T-helper 22 cell (primary cell): Measurements from ENCODE around the gene CRKL.
"Not testable (repeated sequence)": the region's sequence is repeated elsewhere in the genome, so short reads cannot be mapped to it uniquely, and the experiment has no call there.

Experiments
- DNase-seq: peaks from one replicate; pipeline ENCODE4 v3.0.0-alpha.2; 2020; ENCODE audit warnings: low read depth

The CRKL gene

DNA sequence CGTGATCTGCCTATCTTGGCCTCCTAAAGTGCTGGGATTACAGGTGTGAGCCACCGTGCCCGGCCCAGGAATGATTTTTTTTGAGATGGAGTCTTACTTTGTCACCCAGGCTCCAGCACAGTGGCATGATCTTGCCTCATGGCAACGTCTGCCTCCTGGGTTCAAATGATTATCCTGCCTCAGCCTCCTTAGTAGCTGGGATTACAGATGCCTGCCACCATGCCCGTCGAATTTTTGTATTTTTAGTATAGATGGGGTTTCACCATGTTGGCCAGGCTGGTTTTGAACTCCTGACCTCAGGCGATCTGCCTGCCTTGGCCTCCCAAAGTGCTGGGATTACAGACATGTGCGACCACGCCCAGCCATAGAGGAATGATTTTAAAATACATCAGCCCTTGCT, 17.8 kb downstream of the CRKL start:
- DNase-seq, result not testable (repeated sequence)

DNA sequence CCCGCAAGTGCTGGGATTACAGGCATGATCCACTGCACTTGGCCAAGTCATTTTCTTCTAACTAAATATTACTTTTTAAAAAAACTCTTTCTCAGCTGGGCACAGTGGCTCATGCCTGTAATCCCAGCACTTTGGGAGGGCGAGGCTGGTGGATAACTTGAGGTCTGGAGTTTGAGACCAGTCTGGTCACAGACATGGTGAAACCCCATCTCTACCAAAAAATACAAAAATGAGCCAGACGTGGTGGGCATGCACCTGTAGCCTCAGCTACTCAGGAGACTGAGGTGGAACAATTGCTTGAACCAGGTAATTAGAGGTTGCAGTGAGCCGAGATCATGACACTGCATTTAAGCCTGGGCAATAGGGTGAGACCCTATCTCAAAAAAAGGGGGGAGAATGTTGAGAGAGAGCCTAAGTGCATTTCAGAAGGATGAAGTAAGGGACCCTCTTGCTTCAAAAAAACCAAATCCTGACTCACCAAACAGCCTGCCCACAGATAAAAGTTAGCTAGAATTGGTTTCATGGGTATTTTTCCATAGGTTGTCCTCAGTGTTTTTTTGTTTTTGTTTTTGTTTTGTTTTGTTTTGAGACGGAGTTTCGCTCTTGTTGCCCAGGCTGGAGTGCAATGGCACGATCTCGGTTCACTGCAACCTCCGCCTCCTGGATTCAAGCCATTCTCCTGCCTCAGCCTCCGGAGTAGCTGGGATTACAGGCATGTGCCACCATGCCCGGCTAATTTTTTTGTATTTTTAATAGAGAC, 18.8 kb downstream of the CRKL start:
- not testable (repeated sequence) for DNase-seq

DNA sequence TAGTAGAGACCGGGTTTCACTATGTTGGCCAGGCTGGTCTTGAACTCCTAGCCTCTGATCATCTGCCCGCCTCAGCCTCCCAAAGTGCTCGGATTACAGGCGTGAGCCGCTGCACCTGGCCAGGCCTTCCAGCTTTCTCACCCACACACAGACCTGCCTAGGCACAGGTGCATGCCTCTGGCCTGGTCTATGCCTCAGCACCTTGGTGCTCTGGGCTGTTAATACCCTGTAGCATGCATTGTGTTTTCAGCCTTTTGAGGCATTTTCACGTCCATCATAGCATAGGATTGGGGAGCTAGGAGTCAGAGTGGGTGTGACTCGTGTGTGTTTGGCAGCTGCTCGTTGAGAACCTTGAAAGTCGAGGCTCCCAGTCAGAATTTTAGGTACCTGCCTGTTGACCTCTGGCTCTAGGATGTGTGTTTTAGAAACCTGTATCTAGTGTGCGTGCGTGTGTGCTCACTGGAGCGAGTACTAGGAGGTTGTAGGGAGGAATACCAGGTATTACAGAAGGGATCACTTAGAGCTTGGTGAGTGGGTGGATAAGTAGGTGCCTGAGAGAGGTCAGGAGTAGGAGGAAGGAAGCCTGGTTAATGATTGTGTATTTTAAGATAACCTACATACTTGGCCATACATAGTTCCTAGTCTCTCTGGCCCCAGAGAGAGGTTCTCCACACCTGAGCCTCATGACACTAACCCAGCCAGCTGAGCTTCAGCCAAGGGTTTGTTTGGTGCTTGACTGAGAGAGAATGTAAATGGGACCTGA, 20.0 kb downstream of the CRKL start:
- DNase-seq, result no peak

DNA sequence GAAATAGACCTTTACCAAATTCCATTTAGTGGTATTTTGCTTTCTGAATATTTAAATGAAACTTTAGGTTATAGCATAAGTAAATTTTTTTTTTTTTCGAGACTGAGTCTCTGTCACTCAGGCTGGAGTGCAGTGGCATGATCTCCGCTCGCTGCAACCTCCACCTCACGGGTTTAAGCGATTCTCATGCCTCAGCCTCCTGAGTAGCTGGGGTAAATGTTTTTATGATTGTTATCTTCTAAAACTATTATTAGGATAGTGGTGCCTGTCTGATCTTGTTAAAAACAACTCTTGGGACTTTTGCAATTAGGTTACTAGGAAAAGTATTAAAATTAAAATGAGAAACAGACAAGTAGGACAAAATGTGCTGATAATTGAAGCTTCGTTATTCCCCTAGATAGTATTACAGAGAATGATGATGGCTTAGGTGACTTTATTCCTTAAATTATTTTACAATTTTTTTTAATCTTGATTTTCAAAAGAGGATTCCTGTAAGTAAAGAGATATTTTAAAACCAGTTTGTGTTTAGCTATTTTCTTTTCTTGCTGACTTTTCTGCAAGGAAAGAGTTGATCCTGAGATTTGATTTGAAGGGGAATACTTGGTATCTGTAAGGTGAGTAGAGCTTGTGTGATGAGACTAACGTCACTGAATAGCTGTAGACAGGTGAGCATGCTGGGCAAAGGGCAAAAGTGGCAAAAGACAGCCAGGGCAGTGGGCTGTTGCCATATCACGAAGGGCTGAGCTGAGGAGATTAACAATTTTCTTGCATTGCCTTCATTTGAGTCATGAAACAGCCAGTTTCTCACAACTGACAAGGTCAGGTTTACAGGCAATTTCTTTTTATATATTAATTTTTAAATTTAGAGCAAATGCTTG, 20.8 kb downstream of the CRKL start:
- no peak for DNase-seq

DNA sequence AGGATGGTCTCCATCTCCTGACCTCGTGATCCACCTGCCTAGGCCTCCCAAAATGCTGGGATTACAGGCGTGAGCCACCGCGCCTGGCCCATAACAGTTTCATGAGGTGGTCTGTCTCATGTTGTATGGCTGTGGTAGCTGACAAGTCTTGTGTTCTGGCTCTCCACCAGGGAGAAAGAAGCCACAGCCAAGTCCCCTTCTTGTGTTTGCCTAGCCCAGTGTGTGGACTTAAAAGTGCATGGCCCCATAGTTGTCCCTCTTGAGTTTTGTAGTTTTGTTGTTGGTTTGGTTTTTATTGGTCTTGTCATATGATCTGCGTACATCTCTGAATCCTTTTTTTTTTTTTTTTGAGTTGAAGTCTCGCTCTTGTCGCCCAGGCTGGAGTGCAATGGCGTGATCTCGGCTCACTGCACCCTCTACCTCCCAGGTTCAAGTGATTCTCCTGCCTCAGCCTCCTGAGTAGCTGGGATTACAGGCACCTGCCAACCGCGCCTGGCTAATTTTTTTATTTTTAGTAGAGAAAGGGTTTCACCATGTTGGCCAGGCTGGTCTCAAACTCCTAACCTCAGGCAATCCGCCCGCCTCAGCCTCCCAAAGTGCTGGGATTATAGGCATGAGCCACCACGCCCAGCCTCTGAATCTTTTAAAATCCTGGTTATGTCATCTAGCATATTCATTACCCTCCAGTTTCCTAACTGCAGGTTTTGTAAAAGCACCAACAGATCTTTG, 22.4 kb downstream of the CRKL start:
- DNase-seq, result not testable (repeated sequence)

DNA sequence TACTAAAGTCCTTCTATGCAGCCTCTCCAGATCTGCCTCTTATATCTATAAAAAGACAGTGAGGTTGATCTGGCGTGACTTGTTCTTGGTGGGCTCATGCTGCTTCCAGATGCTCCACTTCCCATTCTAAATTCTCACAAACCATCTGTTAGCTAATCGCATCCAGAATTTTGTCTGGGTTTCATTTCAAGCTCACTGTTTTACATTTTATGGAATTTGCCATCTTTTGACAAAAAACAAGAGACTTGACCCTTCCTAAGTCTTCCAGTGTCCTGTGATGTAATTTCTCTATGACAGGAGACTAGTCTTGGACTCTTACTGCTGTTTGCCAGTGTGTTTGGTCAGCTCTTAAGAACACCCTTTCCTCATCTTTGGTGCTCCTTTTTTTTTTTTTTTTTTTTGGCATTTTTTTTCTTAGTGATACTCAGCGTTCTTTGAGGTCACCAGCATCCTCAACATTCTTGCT, 23.0 kb downstream of the CRKL start:
- no peak for DNase-seq

DNA sequence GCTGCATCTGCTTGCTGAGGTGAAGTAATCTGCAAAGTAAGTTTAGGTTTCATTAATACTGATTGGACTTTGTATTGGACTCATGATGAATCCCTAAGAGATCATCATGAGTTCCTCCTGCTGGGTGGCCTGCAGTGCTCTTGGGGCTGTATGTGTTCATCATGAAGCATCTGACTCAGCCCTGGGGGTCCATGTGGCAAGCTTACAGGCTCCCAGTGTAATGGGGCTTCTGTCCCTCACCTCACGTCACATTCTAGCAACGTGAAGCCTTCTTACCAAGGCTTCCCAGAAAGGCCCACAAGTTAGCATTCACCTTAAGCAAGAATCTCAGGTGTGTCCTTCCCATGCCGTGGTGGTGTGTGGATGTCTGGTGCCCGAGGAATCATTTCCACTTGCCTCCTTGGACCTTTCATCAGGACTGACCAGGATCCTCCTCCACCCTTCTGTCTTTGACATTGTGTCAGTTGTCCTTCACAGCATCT, 23.7 kb downstream of the CRKL start:
- no peak for DNase-seq

DNA sequence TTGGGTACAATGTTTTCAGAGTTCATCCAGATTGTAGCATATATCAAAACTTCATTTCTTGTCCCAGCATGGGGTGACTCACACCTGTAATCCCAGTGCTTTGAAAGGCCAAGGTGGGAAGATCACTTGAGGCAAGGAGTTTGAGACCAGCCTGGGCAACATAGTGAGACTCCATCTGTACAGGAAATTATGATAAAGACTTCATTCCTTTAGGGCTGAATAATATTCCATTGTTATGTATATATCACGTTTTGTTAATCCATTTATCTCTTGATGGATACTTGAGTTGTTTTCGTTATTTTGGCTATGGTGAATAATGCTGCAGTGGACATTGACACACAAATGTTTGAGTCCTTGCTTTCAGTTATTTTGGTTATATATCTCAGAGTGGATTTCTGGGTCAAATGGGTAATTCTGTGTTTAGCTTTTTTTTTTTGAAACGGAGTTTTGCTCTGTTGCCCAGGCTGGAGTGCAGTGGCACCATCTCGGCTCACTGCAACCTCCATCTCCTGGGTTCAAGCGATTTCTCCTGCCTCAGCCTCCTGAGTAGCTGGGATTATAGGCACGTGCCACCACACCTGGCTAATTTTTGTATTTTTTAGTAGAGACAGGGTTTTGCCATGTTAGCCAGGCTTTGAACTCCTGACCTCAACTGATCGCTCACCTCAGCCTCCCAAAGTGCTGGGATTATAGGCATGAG, 25.1 kb downstream of the CRKL start:
- DNase-seq, result not testable (repeated sequence)

DNA sequence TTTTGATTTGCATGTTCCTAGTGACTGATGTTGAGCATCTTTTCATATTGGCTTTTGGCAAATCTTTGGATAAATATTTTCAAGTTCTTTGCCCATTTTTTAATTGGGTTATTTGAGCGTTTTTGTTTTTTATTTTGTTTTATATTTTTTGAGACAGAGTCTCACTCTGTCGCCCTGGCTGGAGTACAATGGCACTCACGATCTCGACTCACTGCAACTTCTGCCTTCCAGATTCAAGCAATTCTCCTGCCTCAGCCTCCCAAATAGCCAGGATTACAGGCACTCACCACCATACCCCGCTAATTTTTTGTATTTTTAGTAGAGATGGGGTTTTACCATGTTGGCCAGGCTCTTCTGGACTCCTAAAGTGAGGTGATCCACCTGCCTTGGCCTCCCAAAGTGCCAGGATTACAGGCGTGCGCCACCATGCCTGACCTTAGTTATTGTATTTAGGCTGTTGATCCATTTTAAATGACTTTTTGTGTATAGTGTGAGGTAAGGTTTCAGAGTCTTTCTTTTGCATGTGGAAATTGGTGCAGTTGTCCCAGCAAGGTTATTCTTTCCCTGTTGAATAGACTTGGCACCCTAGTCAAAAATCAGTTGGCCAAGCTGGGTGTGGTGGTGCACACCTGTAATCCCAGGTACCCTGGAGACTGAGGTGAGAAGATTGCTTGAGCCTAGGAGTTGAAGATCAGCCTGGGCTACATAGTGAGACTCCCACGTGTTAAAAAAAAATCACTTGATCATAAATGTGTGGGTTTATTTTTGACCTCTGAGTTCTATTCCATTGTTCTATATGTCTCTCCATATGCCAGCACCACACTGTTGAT, 26.1 kb downstream of the CRKL start:
- no peak for DNase-seq

DNA sequence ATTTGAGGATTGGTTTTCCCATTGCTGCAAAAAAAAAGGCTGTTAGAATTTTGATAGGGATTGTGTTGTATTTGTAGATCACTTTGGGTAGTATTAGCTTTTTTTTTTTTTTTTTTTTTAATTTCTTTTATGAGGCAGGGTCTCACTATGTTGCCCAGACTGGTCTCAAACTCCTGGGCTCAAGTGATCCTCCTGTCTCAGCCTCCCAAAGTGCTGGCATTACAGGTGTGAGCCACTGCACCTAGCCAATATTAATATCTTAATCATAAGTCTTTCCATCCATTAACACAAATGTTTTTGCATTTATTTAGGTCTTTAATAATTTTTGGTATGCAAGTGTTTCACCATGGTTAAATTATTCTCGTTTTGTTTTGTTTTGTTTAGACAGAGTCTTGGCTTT, 26.8 kb downstream of the CRKL start:
- DNase-seq, result no peak

DNA sequence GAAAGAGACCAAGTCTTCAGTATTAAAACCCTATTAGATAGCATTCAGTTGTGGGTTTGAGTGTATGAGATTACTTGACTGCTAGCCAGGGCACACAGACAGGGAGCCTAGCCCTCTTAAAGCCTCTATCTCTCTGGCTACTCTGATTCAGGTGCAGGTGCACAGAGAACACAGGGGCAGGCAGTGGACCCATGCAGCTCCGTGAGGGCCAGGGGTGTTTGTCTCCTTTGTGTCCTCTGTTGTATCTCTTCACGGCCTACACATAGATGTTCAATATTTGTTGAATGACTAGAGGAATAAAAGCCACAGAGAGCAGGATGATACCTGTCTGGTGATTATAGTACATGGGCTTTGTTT, 28.3 kb downstream of the CRKL start:
- no peak for DNase-seq

DNA sequence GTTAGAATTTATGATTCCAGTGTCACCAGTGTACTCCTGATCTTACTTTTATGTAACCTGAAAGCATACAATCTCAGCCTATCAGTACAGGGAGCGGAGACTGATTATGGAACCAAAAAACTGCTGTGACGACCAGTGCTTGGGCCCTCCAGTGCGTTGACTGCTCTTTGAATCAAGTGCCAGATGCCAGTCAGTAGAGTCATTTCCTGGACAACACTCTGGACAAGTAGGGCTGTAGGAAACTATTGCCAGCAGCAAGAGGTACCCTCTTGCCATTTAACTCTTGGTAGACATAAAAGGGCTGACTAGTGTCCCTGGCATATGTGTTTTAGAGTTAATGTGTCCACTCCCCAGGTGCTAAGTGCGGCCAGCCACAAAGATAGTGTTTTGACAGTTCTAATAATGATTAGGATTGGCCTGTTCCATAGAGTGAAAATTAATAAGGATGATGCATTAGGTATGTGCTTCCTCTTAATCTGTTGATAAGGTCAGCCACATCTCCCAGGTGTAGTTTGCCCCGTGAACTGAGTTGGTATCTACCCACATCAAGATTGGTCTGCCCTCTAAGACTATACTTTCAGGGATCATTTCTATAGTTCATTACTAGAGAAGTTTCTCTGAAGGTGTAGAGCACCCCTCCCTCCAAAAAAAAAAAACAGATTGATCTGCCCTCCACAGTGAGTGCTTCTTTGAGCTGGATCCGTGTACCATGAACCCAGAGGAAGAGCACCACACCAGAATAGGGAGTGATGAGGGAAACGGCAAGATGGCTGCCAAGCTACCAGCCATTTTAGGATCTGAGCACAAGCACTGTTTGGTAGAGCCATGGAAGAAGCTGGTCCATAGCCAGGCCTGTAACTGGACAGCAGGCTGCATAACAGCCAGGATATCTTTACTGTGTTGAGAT, 29.1 kb downstream of the CRKL start:
- DNase-seq, result no peak

DNA sequence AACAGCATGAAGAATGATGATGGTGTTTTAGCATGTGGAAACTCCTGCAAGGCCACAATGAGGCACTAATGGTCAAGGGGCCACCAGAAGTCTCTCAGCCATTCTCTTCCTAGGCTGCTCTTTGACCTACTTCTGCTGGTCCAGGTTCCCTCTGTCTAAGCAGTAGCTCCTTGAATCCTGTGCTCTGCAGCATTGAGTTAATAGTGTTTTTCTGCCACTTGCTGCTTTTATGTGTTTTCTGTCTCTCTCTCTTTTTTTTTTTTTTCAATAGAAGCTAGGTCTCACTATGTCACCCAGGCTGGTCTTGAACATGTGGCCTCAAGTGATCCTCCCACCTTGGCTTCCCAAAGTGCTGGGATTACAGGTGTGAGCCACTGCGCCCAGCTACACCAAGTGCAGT, 29.8 kb downstream of the CRKL start:
- DNase-seq, result no peak

DNA sequence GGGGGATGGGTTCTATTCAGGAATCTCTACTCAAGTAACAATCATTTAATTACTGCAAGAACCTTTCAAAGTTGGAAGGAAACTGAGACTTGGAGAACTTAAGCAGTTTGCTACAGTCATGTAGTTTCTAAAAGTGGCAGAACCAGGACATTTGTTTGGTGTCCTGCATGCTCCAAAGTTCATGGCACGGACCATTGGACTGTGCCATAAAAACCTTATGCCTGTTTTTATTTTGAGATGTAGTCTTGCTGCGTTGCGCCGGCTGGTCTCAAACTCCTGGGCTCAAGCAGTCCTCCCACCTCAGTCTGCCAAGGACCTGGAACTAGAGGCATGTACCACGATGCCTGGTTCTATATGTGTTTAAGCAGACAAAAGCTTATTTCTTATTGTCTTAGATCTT, 31.2 kb downstream of the CRKL start:
- no peak for DNase-seq

DNA sequence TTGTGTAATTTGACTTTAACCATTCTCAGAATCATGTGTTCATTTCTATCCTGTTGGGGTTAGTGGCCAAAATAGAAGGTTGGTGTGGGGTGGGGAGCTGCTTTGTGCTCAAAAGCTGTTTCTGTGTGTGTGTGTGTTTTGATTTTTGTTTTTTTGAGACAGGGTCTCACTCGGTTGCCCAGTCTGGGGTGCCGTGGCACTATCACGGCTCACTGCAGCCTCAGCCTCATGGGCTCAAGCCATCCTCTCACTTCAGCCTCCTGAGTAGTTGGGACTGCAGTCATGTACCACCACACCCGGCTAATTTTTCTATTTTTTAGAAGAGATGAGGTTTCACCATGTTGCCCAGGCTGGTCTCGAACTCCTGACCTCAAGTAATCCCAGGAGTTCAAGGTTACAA, 31.8 kb downstream of the CRKL start:
- DNase-seq, result no peak

DNA sequence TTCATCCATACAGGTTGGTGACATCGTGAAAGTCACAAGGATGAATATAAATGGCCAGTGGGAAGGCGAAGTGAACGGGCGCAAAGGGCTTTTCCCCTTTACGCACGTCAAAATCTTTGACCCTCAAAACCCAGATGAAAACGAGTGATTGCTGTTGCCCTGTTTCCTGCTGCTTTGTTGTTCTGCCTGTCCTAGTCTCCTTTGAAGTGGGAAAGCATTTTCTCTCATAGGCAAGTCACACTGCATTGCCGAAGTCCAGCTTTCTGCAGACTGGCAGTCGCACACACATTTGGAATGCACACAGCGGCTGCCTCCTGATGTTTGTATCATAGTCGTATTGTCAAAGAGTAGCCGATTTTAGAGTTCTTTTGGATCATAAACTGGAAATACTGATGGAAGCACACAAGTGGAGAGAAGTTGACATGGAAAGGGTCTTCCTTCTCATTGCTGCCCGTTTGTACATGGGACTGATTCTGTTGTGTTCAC, 32.5 kb downstream of the CRKL start:
- DNase-seq, result no peak

DNA sequence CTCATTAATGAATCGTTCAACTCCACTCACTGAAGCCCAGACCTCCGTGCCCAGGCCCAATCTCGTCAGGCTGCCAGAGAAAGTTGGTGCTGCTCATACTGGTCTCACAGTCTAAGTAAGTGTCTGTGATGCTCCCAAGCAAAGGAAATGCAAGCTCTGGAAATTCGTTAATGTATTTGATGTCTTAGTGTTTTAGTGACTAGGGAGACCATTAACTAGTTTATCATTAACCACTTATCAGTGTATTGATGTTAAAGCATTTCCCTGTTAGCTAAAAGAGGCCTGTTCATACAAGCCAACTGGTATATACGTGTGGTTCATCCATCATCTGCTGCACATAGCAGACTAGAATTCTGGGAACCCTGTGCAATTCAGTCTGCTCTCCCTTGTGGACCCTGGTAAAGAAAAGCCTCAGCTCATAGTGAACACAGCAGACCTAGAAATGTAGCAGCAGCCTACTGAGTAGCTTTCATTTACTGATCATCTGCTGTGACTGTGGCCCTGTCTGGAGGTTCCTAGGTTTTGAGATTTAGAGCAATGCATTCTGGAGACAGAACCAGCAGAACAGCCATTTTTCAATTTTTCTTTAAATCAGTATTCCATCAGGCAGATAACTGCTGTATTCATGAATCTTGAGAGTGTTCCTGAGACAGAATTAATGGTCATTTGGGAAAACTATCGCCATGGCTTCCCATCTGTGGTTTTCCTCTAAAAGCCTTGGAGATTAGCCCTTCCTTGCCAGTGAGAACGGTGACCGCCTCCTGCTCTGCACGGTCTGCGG, 34.1 kb downstream of the CRKL start:
- DNase-seq, result no peak

DNA sequence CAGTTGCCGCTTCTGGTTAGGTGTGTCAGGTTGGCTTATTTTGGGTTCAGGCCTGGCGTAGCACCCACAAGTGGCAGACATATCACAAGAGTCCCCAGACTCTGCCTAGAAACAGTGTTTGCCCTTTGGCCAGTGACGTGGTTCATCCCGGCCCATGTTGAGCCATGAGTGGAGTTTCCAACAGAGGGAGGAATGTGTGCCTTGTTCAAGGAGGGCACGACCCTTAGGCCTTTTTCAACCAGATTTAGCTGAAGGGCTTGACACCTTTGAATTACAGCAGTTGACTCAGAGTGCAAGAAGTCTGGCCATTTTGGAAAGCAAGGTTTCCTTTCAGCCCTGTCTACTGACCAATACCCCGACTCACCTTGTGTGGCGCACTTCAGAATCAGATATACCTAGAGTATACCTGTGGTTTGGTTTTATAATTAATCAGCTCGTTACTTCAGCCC, 34.7 kb downstream of the CRKL start:
- DNase-seq, result no peak
